ENCODE measurements around the gene SH3RF3.

The SH3RF3 gene

DNA sequence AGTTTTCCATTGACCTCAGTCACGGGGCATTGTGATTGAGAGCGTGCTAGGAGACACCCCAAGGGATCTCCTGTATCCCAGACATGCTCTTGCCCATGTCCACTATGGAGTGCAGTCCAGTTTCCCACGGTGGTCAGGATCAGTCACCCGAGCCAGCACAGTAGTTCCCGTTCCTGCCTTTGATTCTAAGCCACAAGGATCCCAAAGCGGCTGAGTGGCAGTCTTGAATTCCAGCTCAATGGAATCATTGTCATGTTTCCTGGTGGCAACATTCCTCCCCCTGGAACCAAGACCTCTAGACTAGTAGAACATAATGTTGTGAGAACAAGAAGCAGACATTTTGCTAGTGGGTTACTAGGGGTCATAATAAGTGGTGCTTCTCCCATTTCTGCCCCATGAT is 330.5 kb downstream of the SH3RF3 start:
- no peak for TF ChIP-seq GATA2 (IDR thresholded peaks at IDR 0.05; ENCODE audit: low read depth, low read length)
- TF ChIP-seq GATA3 (IDR thresholded peaks at IDR 0.05; ENCODE audit: low read depth, low read length): no peak

DNA sequence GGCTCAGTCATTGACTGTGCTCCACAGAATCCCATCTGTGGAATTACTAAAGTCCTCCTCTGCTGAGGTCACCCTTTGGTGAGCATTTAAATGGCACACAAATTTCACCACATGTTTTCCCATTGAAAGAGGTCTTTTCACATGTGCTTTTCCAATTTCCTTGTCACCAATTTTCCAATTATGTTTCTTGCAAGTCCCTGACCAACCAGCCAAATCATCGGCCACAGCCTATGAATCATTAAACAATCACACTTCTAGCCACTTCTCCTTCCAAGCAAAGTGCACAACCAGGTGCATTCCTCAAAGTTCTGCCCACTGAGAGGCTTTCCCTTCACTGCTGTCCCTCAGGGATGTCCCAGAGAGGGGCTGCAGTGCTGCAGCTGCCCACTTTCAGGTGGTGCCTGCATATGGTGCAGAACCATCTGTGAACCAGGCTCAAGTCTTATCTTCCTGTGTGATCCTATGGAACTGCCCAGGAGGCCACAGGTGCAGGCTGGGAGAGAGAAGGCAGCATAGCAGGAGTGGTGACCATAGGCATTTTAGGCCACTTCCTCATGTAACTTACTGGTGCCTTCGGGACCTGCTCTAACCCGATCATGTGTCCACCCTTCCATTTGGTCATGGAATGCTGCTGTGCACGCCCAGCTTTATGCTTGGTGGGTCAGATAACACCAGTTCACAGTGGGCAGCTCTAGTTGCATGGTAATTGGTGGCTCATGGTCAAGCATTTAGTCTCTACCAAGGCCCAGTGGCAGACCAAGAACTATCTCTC is 331.7 kb downstream of the SH3RF3 start:
- TF ChIP-seq GATA3 (IDR thresholded peaks at IDR 0.05; ENCODE audit: low read depth, low read length) (no peak), GATA2 (IDR thresholded peaks at IDR 0.05; ENCODE audit: low read depth, low read length) (no peak)

DNA sequence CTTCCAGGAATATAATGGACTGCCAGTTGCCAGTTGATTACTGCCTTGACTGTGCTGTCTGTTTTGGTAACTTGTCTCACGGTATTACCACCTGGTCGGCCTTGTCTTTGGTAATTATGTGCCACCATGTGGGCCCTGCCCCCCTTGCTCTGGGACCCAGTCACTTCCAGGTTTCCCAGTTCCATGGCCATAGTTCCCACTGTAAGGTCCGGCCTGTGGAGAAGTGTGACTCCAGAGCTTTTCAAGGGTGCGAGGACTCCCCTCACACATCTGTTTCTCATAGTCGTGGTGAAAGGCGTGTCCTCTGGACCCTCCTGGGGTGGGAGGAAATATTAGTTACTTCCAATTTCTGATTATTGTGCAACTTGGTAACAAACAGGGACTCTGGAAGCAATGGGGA is 334.2 kb downstream of the SH3RF3 start:
- TF ChIP-seq GATA3 (IDR thresholded peaks at IDR 0.05; ENCODE audit: low read depth, low read length) (no peak), GATA2 (IDR thresholded peaks at IDR 0.05; ENCODE audit: low read depth, low read length) (no peak)

DNA sequence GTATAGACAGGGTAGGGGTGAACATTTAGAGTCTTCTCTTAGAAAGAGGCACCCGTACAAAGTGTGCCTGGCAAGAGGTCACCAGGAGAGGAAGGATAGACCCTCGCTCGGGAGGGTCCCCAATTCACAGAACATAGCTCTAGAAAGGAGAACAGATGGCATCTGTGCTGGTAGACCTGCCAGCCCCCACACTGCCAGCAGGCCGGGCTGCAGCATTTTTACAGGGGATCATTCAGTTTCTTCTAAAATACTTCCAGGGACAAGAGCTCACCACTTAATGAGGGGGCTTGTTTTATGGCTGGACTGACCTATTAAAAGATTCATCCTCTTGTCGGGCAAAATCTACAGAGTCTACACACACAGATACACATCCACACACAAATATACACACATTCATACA is 334.9 kb downstream of the SH3RF3 start:
- no peak for TF ChIP-seq GATA3 (IDR thresholded peaks at IDR 0.05; ENCODE audit: low read depth, low read length)
- TF ChIP-seq GATA2 (IDR thresholded peaks at IDR 0.05; ENCODE audit: low read depth, low read length): no peak

DNA sequence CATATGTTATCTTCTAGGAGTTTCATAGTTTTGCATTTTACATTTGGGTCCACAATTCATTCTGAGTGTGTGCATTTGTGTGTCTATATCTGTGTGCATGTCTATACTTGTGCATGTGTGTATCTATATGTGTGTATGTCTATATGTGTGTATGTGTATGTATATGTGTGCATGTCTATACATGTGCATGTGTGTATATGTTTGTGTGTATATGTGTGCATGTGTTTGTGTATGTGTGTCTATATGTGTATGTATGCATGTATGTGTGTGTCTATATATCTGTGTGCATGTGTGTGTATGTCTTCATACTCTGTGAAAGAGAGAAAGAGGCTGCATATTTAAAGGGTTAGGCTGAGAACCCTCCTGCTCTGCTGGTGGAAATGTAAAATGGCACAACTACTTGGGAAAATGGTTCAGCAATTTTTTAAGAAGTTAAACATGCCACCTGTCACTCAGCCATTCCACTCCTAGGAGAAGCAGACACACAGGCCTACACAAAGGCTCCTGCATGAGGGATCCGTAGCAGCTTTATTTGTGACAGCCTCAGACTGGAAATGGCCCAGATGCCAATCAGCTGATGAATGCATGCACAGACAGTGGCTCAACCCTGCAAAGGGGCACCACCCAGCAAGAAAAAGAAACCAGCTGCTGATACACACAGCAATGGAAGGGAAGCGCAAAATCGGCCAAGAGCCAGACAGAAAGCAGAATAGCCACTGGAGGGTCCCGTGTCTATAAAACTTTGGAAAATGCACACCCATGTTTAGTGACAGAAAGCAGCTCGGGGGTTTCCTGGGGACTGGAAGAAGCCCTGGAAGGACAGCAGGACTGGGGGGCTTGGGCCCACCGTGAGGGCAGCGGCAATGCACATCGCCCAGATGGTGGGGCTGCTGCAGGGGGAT is 337.9 kb downstream of the SH3RF3 start:
- TF ChIP-seq GATA2 (IDR thresholded peaks at IDR 0.05; ENCODE audit: low read depth, low read length) (0 out of 2 replicates have a peak, but pooled peaks have one; percentile 23), GATA3 (IDR thresholded peaks at IDR 0.05; ENCODE audit: low read depth, low read length) (no peak)

DNA sequence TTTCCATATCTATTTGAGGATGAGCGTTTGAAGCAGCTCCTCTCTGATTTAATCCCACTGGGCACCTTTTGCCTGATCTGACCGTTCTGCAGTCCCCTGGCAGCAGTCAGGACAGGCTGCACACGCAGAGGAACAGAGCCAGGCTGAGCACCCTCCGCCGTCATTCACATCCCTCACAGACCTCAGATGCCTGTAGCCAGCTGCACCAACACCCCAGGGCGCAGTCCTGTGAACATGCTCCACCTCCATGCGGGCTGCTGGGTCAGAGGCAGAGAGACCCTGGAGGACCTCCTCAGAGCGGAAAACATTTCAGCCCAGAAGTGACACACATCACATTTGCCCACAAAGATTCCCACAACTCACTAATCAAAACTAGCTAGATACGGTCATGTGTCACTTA is 338.7 kb downstream of the SH3RF3 start:
- TF ChIP-seq GATA3 (IDR thresholded peaks at IDR 0.05; ENCODE audit: low read depth, low read length) (no peak), GATA2 (IDR thresholded peaks at IDR 0.05; ENCODE audit: low read depth, low read length) (no peak)

DNA sequence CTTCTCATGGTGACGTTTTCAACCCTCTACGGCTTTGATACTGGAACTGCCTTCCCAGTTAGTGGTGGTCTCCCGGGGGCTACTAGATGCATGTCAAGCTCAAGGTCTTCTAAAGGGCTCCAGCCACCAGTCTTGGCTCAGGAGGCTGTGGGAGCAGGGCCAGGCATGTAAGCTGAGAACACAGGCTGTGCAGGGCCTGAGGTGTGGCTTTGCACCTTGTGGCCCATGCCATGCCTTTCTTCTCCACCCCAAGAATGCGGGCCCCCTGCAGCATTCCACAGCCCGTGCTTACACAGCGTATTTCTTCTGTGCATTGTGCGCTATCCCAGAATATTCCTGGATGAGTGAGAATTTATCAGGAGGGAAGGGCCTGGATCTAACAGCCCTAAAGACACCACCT is 339.9 kb downstream of the SH3RF3 start:
- TF ChIP-seq GATA2 (IDR thresholded peaks at IDR 0.05; ENCODE audit: low read depth, low read length): no peak
- no peak for TF ChIP-seq GATA3 (IDR thresholded peaks at IDR 0.05; ENCODE audit: low read depth, low read length)

DNA sequence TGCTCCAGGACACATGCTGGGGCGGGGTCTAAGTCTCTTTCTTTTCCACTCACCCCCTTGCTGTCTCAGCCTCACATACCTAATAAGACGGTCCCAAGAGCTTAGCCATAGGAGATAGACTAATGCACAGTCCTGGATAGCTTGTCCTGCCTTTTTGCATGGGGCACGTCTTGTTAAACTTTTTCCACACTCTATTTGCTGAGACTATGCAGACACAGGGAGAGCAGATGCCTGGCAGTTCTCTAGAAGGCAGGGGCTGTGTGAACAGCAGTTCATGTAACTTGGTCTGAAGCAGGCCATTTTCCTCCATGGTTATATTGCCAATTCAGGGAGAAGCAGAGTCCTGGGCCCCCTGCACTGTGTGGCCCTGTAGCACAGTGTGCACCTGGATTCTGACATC is 342.7 kb downstream of the SH3RF3 start:
- TF ChIP-seq GATA3 (IDR thresholded peaks at IDR 0.05; ENCODE audit: low read depth, low read length) (no peak), GATA2 (IDR thresholded peaks at IDR 0.05; ENCODE audit: low read depth, low read length) (no peak)

DNA sequence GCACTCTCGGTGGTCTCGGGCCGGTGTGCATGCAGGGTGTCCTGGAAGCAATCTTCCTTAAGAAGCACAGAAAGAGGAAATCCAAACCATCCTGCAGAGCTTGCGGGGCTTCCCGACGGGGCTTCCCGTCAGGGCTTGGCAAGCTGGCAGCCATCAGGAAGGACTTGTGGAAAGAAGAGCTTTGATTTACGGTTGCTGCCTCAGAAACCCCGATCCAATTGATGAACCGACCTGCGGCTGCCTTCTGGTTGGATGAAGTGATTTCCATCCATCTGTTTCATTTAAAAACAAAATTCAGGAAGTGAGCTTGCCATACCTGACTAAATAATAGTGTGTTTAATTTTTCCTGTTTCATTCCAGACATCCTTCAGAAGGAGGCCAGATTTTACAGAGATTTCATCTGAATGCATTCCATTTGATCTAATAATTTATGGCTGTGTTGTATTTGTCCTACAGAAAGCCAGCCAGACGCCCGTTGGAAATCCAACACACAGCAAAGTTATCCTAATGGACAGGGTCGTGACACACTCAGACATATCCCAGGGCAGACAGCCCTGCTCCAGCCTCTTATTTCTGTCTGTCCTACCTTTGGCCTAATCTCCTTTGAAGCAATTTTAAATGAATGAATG is 343.4 kb downstream of the SH3RF3 start:
- peak; percentile 77 for TF ChIP-seq GATA2 (IDR thresholded peaks at IDR 0.05; ENCODE audit: low read depth, low read length)
- TF ChIP-seq GATA3 (IDR thresholded peaks at IDR 0.05; ENCODE audit: low read depth, low read length): no peak

DNA sequence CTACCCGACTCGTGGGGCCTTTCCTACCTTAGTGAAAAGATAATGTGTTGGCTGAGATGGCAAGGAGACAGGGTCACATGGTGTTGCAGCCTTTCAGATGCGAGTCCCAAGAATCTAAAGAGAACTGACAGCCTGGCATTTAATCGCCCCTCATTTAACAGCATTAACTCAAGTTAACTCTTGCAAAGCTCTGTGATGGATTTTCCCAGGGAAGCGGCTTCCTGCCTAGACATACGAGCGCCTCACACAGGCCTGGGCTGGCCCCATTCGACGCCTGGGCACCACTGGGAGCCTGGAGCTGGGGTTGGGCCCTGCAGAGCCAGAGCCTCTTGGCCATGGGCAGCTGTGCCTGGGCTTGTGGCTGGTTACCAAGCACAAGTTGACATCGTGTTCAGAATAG is 344.0 kb downstream of the SH3RF3 start:
- TF ChIP-seq GATA2 (IDR thresholded peaks at IDR 0.05; ENCODE audit: low read depth, low read length) (peak; percentile 40; the same call in 1 of the 2 replicates), GATA3 (IDR thresholded peaks at IDR 0.05; ENCODE audit: low read depth, low read length) (no peak)

DNA sequence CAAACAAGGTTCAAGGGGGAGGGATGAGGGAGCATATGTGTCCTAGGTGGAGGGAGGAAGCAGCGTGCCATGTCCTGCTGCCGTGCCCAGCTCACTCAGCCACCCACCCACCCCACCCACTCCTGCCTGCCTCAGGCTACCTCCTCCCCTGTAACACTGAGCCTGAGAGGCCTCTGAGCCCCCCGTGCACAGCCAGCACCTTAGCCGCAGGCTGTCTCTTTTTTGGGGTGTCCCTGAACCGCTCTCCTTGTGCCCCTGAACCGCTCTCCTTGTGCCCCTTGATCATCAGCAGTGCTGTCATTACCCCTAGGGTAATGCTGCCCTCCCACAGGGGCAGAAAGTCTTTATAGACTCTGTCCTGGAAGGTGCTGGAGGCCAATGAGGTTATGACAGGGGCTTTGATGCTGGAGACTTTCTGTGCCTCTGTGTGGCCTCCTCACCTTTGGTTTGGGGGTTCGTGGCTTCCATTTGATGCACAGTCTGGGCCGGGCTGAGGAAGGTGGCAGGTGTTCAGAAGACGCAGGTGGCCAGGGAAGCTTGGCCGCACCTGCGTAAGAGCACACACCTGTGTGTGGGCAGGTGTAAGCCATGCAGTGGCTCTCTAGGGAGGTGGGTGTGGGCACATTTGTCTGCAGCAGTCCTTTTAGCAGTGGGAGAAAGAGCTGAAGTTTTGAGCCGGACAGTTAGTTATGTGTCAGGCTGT is 344.8 kb downstream of the SH3RF3 start:
- TF ChIP-seq GATA3 (IDR thresholded peaks at IDR 0.05; ENCODE audit: low read depth, low read length) (no peak), GATA2 (IDR thresholded peaks at IDR 0.05; ENCODE audit: low read depth, low read length) (no peak)

DNA sequence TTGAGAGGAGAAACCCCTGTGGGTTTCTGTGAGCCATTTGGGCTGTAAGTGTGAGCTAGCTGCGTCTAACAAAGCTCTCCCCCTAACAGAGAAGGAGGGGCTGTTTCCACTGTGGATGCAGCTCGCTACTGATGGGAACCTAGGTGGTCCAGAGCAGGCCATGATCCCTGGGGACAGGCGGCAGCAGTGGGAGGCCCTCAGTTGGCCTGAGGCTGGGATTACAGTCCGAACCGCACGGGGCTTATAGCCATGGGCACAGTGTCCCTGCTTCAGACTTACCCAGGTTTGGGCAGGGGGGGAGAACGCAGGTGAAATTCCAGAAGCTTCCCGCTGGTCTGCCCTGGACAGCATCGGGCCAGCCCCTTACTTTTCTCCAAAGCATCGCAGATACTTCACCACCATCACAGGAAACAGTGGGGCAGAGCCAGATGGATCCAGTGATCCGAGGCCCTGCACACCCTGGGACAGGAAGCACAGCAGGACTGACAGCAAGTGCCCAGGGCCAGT is 345.4 kb downstream of the SH3RF3 start:
- no peak for TF ChIP-seq GATA2 (IDR thresholded peaks at IDR 0.05; ENCODE audit: low read depth, low read length)
- TF ChIP-seq GATA3 (IDR thresholded peaks at IDR 0.05; ENCODE audit: low read depth, low read length): no peak

DNA sequence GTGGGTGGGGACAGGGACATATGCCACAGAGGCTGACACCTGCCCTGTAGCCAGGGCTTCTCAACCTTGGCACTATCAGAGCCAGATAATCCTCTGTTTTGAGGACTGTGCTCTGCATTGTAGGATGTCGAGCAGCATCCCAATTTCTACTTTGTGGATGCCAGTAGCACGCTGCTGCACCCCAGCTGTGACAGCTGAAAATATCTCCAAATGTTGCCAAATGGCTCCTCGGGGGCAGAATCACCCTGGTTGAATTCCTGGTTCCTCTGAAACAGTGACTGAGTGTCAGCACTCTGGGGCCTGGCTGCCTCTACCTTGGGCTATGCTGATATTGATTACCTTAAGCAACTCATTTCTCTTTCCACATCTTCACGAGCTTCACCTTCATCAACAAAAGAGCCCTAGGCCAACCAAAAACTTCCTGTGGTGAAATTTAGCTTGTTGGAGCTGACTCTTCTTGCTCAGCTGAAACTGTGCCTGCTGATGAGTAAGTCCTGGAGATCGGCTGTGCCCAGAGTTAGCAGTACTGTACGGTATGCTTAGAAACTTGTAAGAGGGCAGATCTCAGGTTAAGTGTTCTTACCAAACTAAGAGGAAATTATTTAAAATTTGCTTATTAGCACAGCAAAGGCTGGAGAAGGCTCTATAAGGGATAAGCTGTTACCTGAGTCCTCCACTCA is 346.7 kb downstream of the SH3RF3 start:
- TF ChIP-seq GATA2 (IDR thresholded peaks at IDR 0.05; ENCODE audit: low read depth, low read length) (no peak), GATA3 (IDR thresholded peaks at IDR 0.05; ENCODE audit: low read depth, low read length) (no peak)
